Measurements from ENCODE around the gene WDR72. TPM values are rescaled to one million over a fixed set of nuclear protein-coding genes. Genes with fewer than 3 reads are reported as not detected.

The WDR72 gene
- total RNA-seq, 2 experiments from 2014 or later = not detected

GRCh38 chr15:53472210-53472609 lies 287.3 kb downstream of the WDR72 start:
- H3K9me3 Mint-ChIP-seq = peaks cover 6% of the 10 kb centered on the region
- DNase-seq = no peak
- no peaks in the 10 kb centered on the region for H3K36me3 Mint-ChIP-seq (ENCODE audit: low read depth)
- CTCF ChIA-PET = no interaction called here
- H3K27ac Mint-ChIP-seq = no peak overlapping the region
- no peaks in the 10 kb centered on the region for H3K27me3 Mint-ChIP-seq
- no peaks in the 10 kb centered on the region for H3K4me1 Mint-ChIP-seq
- no peak overlapping the region for H3K4me3 Mint-ChIP-seq
- POLR2A ChIA-PET = no interaction called here

GRCh38 chr15:53470743-53471142 lies 288.7 kb downstream of the WDR72 start:
- Mint-ChIP-seq H3K27ac (no peak overlapping the region), H3K4me1 (no peaks in the 10 kb centered on the region), H3K9me3 (peaks cover 6% of the 10 kb centered on the region), H3K4me3 (no peak overlapping the region), H3K27me3 (no peaks in the 10 kb centered on the region), H3K36me3 (ENCODE audit: low read depth) (no peaks in the 10 kb centered on the region)
- no peak for DNase-seq
- ChIA-PET CTCF (no interaction called here), POLR2A (no interaction called here)

GRCh38 chr15:53469422-53469821 lies 290.0 kb downstream of the WDR72 start:
- no peaks in the 10 kb centered on the region for H3K36me3 Mint-ChIP-seq (ENCODE audit: low read depth)

More at GRCh38 chr15:53469422-53469821, 290.0 kb downstream of the WDR72 start:
- no peak for DNase-seq
- CTCF ChIA-PET = no interaction called here
- Mint-ChIP-seq H3K27me3 (no peaks in the 10 kb centered on the region), H3K4me3 (no peak overlapping the region), H3K27ac (no peak overlapping the region), H3K9me3 (peaks cover 6% of the 10 kb centered on the region), H3K4me1 (no peaks in the 10 kb centered on the region)
- POLR2A ChIA-PET = no interaction called here

Other genes starting within 250 kb of the WDR72 start
- gene UNC13C, start 218.8 kb upstream of the WDR72 start, total RNA-seq = not detected

Data from activated CD4-positive, alpha-beta T cell treated with anti-CD3 and anti-CD28 coated beads, Interleukin-2, amount 10 ng/mL, durations not matched to agents 7 days and 5 days (primary cell).